Uterus (tissue), 2 donors: Measurements from ENCODE around the gene SLFN12.

Experiments used
- CTCF ChIP-seq, 4 experiments: fragments of 200-600 bp in 2 of 4; fragments of 450-650 bp in 2 of 4; sonication (generic) in 2 of 4; IDR thresholded peaks; one replicate each; pipeline ENCODE4 v1.5.1; 2016 to 2019; ENCODE audit warnings: antibody characterized with exemption in 4 of 4, mild to moderate bottlenecking in 2 of 4, moderate library complexity in 1 of 4
- POLR2A ChIP-seq, 2 donors: fragments of 450-650 bp; IDR thresholded peaks; one replicate each; pipeline ENCODE4 v1.6.1; 2016; ENCODE audit warnings: antibody characterized with exemption in 2 of 2, mild to moderate bottlenecking in 1 of 2, moderate library complexity in 1 of 2

- TF ChIP-seq POLR2A (IDR thresholded peaks at IDR 0.05) = no peak
- no peak for TF ChIP-seq CTCF (IDR thresholded peaks at IDR 0.05)
These were observed 57.4 kb downstream of the SLFN12 start for GRCh38 chr17:35374766-35375344.
